K562 (cell line): Measurements from ENCODE around the gene WTAP. TPM values are rescaled to one million over a fixed set of nuclear protein-coding genes. Genes with fewer than 3 reads are reported as not detected.

ENCODE experiments used
- ARID2 ChIP-seq: fragments of 450-650 bp; IDR thresholded peaks from 2 replicates; pipeline ENCODE4 v1.6.1; 2017; ENCODE audit warnings: antibody characterized with exemption, mild to moderate bottlenecking
- CCNT2 ChIP-seq: IDR thresholded peaks from 2 replicates; pipeline ENCODE4 v1.6.1; 2011; ENCODE audit warnings: borderline replicate concordance, low read depth, mild to moderate bottlenecking, moderate library complexity, mixed read lengths, low read length; ENCODE audit not compliant: insufficient read length; ENCODE audit errors: extremely low read depth
- CREB5 ChIP-seq: fragments of 250-450 bp; sonication (Bioruptor Pico); IDR thresholded peaks from 2 replicates; pipeline ENCODE4 v1.5.0; 2020; ENCODE audit warnings: mild to moderate bottlenecking
- EP400 ChIP-seq: fragments of 450-650 bp; IDR thresholded peaks from 2 replicates; pipeline ENCODE4 v1.6.1; 2017; ENCODE audit warnings: antibody characterized with exemption, mild to moderate bottlenecking, moderate library complexity
- FIP1L1 ChIP-seq: fragments of 200-400 bp; formaldehyde crosslinking; IDR thresholded peaks from 2 replicates; pipeline ENCODE4 v1.6.1; 2018; ENCODE audit warnings: mild to moderate bottlenecking, low read depth, low read length; ENCODE audit not compliant: poor library complexity, severe bottlenecking
- FOSL1 ChIP-seq: fragments of 200-800 bp; sonication (Bioruptor generic); conservative IDR thresholded peaks from 2 replicates; pipeline ENCODE4 v1.6.1; 2016; ENCODE audit warnings: missing genetic modification characterization, missing compliant biosample characterization
- GTF3C2 ChIP-seq: IDR thresholded peaks from 3 replicates; pipeline ENCODE4 v1.6.1; 2011; ENCODE audit warnings: borderline replicate concordance, mild to moderate bottlenecking, moderate library complexity; ENCODE audit not compliant: insufficient read length; ENCODE audit errors: extremely low read depth
- KAT8 ChIP-seq: fragments of 450-650 bp; IDR thresholded peaks from 2 replicates; pipeline ENCODE4 v1.6.1; 2016; ENCODE audit warnings: low read depth, mild to moderate bottlenecking
- KDM5B ChIP-seq: fragments of 200-600 bp; sonication (generic); IDR thresholded peaks from 2 replicates; pipeline ENCODE4 v1.6.1; 2012; ENCODE audit warnings: low read depth, mild to moderate bottlenecking, moderate library complexity, low read length, control low read depth, inconsistent platforms; ENCODE audit not compliant: insufficient replicate concordance
- MED1 ChIP-seq: sonication (generic); formaldehyde crosslinking; IDR thresholded peaks from 2 replicates; pipeline ENCODE4 v1.8.1; 2023; ENCODE audit warnings: missing genetic modification reagents, borderline replicate concordance
- PYGO2 ChIP-seq: fragments of 450-650 bp; IDR thresholded peaks from 2 replicates; pipeline ENCODE4 v1.6.1; 2016; ENCODE audit warnings: mild to moderate bottlenecking, missing genetic modification characterization, moderate library complexity, missing compliant biosample characterization
- SMARCE1 ChIP-seq: fragments of 450-650 bp; IDR thresholded peaks from 2 replicates; pipeline ENCODE4 v1.7.1; 2016; ENCODE audit warnings: mild to moderate bottlenecking
- TAF1 ChIP-seq: IDR thresholded peaks from 2 replicates; pipeline ENCODE4 v1.6.1; 2011; ENCODE audit warnings: mild to moderate bottlenecking, low read length, moderate library complexity; ENCODE audit not compliant: insufficient read depth, control insufficient read depth, severe bottlenecking; ENCODE audit errors: extremely low read depth
- XRCC5 ChIP-seq: fragments of 200-400 bp; formaldehyde crosslinking; IDR thresholded peaks from 2 replicates; pipeline ENCODE4 v1.6.1; 2017; ENCODE audit warnings: low read depth, mild to moderate bottlenecking, low read length
- ZFPM2 ChIP-seq: fragments of 250-450 bp; sonication (Bioruptor Pico); IDR thresholded peaks from 2 replicates; pipeline ENCODE4 v1.5.1; 2022; ENCODE audit warnings: mild to moderate bottlenecking
- ZNF143 ChIP-seq: sonication (generic); formaldehyde crosslinking; IDR thresholded peaks from 2 replicates; pipeline ENCODE4 v1.9.0; 2022; ENCODE audit warnings: mild to moderate bottlenecking, missing genetic modification reagents
- ZNF3 ChIP-seq: fragments of 250-450 bp; sonication (Bioruptor Pico); IDR thresholded peaks from 2 replicates; pipeline ENCODE4 v1.5.0; 2021; ENCODE audit warnings: mild to moderate bottlenecking, moderate library complexity
- ZNF830 ChIP-seq: fragments of 250-450 bp; sonication (Bioruptor Pico); IDR thresholded peaks from 2 replicates; pipeline ENCODE4 v1.5.0; 2021; ENCODE audit warnings: mild to moderate bottlenecking
- ZSCAN32 ChIP-seq: fragments of 450-650 bp; formaldehyde crosslinking; IDR thresholded peaks from 2 replicates; pipeline ENCODE4 v1.4.0; 2020; ENCODE audit warnings: mild to moderate bottlenecking, moderate library complexity
- polyA plus RNA-seq, 8 experiments: library from polyadenylated mRNA; depleted of rRNA in 4 of 8; stranded (reverse) in 5 of 8; unstranded in 3 of 8; fragments of >200 nt; fragmentation: Nextera tagmentation in 2 of 8; fragmentation: Illumina TruSeq in 1 of 8; extraction: Ambion mirVana in 2 of 8; extraction: Trizol in 1 of 8; gene quantifications; 2 replicates each; pipeline versions ENCODE4 v1.2.1 to v1.2.3, GENCODE V29; 2011 to 2014; ENCODE audit warnings: inconsistent platforms in 1 of 8, missing spikeins in 1 of 8
- total RNA-seq, 7 experiments: library from RNA; depleted of rRNA in 6 of 7; stranded (reverse); fragments of >200 nt in 6 of 7; fragmentation: Illumina TruSeq in 2 of 7; extraction: Trizol in 2 of 7; gene quantifications; 2 replicates each; pipeline versions ENCODE4 v1.2.1 to v1.2.3, GENCODE V29; 2011 to 2021; ENCODE audit warnings: low replicate concordance in 1 of 7

The WTAP gene
- total and polyA plus RNA-seq, 9 of the 15 experiments (the other 6 are each of a cell fraction or from before 2014, with no cell fraction given) = 52.4 to 156 (median 110) TPM

GRCh38 chr6:159727717-159728445 lies 575 bp downstream of the WTAP start (continued):
- TF ChIP-seq GTF3C2 (no peak), ZFPM2 (CRISPR knock-in tag) (no peak), ZSCAN32 (no peak), MED1 (CRISPR knock-in tag) (no peak), PYGO2 (tag) (no peak), KDM5B (no peak), ZNF830 (CRISPR knock-in tag) (0 out of 2 replicates have a peak, but pooled peaks have one; percentile 59), CCNT2 (peak; percentile 67), TAF1 (peak; percentile 19), ARID2 (no peak), FOSL1 (tag) (no peak), ZNF3 (CRISPR knock-in tag) (no peak), EP400 (no peak), SMARCE1 (no peak), KAT8 (no peak), CREB5 (CRISPR knock-in tag) (no peak), ZNF143 (no peak), FIP1L1 (peak; percentile 82), XRCC5 (0 out of 2 replicates have a peak, but pooled peaks have one; percentile 38)
